ENCODE data around the gene ZBTB7C. TPM values are rescaled to one million over a fixed set of nuclear protein-coding genes. Genes with fewer than 3 reads are reported as not detected.

Gene ZBTB7C
- total and polyA plus RNA-seq, 2 of the 4 experiments (the other 2 are of a cell fraction): not detected

DNA sequence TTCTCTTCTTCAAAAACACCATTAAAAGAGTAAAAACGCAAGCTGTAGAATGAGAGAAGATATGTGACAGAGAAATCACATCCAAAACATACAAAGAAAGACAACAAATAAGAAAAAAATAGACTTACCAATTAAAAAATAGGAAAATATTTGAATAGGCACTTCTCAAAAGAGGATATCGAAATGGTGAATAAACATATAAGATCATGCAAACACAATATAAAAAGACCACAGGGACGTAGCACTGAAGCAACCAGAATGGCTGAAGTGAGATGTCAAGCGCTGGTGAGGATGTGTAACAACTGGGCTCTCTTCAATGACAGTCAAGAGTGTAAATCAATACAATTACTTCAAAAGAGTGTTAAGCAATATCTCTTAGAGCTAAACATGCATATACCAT lies 202.3 kb downstream of the ZBTB7C start:
- Histone ChIP-seq H3K9me1 (ENCODE audit: insufficient read depth, low read length) (no peaks in the 10 kb centered on the region), H3K79me1 (ENCODE audit: low read depth in 1 of 2, low read length in 2 of 2) (no peaks in the 10 kb centered on the region), H3K4me2 (ENCODE audit: low read depth, low read length) (no peak overlapping the region), H2AK5ac (ENCODE audit: low read depth, low read length) (no peak overlapping the region), H4K5ac (ENCODE audit: low read depth, low read length) (no peak overlapping the region), H3K27ac (ENCODE audit: insufficient read depth, low read length) (no peak overlapping the region), H4K8ac (ENCODE audit: low read depth in 2 of 2, low read length in 2 of 2) (no peak overlapping the region), H3K4me1 (ENCODE audit: control insufficient read depth, insufficient read depth, low read length) (no peaks in the 10 kb centered on the region), H3K9me3 (ENCODE audit: control insufficient read depth, insufficient read depth, low read length) (no peaks in the 10 kb centered on the region), H2BK15ac (ENCODE audit: low read depth, low read length) (no peak overlapping the region), H3K14ac (replicated peaks; ENCODE audit: low read depth, low read length) (no peak overlapping the region), H3K4me3 (ENCODE audit: insufficient read depth, low read depth, low read length) (no peak overlapping the region), H3K23ac (ENCODE audit: low read depth, low read length) (no peak overlapping the region), H3K18ac (ENCODE audit: low read depth, low read length) (no peak overlapping the region), H3K27me3 (ENCODE audit: control insufficient read depth, insufficient read depth, low read length) (no peaks in the 10 kb centered on the region), H2BK20ac (ENCODE audit: low read depth, low read length) (no peak overlapping the region), H2AK9ac (replicated peaks; ENCODE audit: low read depth, low read length, poor library complexity) (no peak overlapping the region), H2BK120ac (ENCODE audit: low read depth, low read length) (no peak overlapping the region), H3K9ac (ENCODE audit: low read depth, low read length) (no peak overlapping the region), H2AFZ (replicated peaks; ENCODE audit: low read length, poor library complexity) (no peak overlapping the region), H3K56ac (ENCODE audit: extremely low read depth, insufficient read depth, low read length) (no peak overlapping the region), H4K20me1 (ENCODE audit: insufficient read depth, low read length) (no peaks in the 10 kb centered on the region), H2BK5ac (ENCODE audit: low read depth, low read length, poor library complexity, severe bottlenecking) (no peak overlapping the region), H3K4ac (ENCODE audit: low read depth, low read length) (no peak overlapping the region), H3K36me3 (ENCODE audit: control insufficient read depth, insufficient read depth, low read length) (no peaks in the 10 kb centered on the region), H4K91ac (ENCODE audit: insufficient read depth, low read depth, low read length) (no peak overlapping the region)
- no peak for ATAC-seq (ENCODE audit: low read depth)
- DNase-seq: no peak
- ChIA-PET POLR2A (ENCODE audit: unreplicated experiment) (no interaction called here), CTCF (no interaction called here)
- TF ChIP-seq CHD1 (IDR thresholded peaks at IDR 0.05; ENCODE audit: low read depth, low read length) (no peak), BHLHE40 (IDR thresholded peaks at IDR 0.05; ENCODE audit: low read depth, low read length) (no peak), RAD21 (IDR thresholded peaks at IDR 0.05; ENCODE audit: low read length) (no peak), NFE2L2 (IDR thresholded peaks at IDR 0.05; ENCODE audit: low read depth, low read length) (no peak), FOS (IDR thresholded peaks at IDR 0.05; ENCODE audit: low read depth, low read length) (no peak), MAFK (IDR thresholded peaks at IDR 0.05; ENCODE audit: low read depth, low read length) (no peak), CEBPB (IDR thresholded peaks at IDR 0.05; ENCODE audit: low read depth, low read length) (no peak), RCOR1 (IDR thresholded peaks at IDR 0.05; ENCODE audit: insufficient replicate concordance, low read length) (no peak), POLR2A (IDR thresholded peaks at IDR 0.05; ENCODE audit: low read depth, low read length) (no peak), SMC3 (IDR thresholded peaks at IDR 0.05; ENCODE audit: low read depth, low read length) (no peak), RFX5 (IDR thresholded peaks at IDR 0.05; ENCODE audit: low read depth, low read length) (no peak)
- TF ChIP-seq, protein P1, sequence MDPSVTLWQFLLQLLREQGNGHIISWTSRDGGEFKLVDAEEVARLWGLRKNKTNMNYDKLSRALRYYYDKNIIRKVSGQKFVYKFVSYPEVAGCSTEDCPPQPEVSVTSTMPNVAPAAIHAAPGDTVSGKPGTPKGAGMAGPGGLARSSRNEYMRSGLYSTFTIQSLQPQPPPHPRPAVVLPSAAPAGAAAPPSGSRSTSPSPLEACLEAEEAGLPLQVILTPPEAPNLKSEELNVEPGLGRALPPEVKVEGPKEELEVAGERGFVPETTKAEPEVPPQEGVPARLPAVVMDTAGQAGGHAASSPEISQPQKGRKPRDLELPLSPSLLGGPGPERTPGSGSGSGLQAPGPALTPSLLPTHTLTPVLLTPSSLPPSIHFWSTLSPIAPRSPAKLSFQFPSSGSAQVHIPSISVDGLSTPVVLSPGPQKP (IDR thresholded peaks at IDR 0.05; ENCODE audit: borderline replicate concordance, low read depth, low read length): no peak
- TF ChIP-seq, protein P2, sequence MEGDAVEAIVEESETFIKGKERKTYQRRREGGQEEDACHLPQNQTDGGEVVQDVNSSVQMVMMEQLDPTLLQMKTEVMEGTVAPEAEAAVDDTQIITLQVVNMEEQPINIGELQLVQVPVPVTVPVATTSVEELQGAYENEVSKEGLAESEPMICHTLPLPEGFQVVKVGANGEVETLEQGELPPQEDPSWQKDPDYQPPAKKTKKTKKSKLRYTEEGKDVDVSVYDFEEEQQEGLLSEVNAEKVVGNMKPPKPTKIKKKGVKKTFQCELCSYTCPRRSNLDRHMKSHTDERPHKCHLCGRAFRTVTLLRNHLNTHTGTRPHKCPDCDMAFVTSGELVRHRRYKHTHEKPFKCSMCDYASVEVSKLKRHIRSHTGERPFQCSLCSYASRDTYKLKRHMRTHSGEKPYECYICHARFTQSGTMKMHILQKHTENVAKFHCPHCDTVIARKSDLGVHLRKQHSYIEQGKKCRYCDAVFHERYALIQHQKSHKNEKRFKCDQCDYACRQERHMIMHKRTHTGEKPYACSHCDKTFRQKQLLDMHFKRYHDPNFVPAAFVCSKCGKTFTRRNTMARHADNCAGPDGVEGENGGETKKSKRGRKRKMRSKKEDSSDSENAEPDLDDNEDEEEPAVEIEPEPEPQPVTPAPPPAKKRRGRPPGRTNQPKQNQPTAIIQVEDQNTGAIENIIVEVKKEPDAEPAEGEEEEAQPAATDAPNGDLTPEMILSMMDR (conservative IDR thresholded peaks at IDR 0.05; ENCODE audit: low read depth, low read length): no peak
- TF ChIP-seq, protein P3, sequence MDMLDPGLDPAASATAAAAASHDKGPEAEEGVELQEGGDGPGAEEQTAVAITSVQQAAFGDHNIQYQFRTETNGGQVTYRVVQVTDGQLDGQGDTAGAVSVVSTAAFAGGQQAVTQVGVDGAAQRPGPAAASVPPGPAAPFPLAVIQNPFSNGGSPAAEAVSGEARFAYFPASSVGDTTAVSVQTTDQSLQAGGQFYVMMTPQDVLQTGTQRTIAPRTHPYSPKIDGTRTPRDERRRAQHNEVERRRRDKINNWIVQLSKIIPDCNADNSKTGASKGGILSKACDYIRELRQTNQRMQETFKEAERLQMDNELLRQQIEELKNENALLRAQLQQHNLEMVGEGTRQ (IDR thresholded peaks at IDR 0.05; ENCODE audit: low read depth, low read length): no peak
- no CpG with 5 or more reads among the region's 4 CpGs for WGBS, 2 experiments (ENCODE audit: extremely low coverage in 2 of 2, insufficient read length in 1 of 2)
- no TSS peak for BruUV-seq (replicated peaks)
- in situ Hi-C loops (cut with MboI; ENCODE audit: low sequenced_read_pairs) (no loop called here), intact Hi-C loops (cut with micrococcal nuclease) (no loop called here), dilution Hi-C loops (cut with HindIII; ENCODE audit: low sequenced_read_pairs, unreplicated experiment) (no loop called here)
